DLD1 (cell line): ENCODE measurements around the gene CTSC.

Source experiments
- in situ Hi-C: cut with HindIII; loops from 2 replicates; pipeline ENCODE4 v1.10.0; 2017; ENCODE audit warnings: low sequenced_read_pairs

The CTSC gene

GRCh38 chr11:88320149-88320559, 17.4 kb downstream of the CTSC start:
- in situ Hi-C loops, result no loop called here

GRCh38 chr11:88318017-88318416, 19.5 kb downstream of the CTSC start:
- in situ Hi-C loops, result no loop called here

- in situ Hi-C loops, result no loop called here
These were observed 20.0 kb downstream of the CTSC start for GRCh38 chr11:88317536-88317935.

DNA sequence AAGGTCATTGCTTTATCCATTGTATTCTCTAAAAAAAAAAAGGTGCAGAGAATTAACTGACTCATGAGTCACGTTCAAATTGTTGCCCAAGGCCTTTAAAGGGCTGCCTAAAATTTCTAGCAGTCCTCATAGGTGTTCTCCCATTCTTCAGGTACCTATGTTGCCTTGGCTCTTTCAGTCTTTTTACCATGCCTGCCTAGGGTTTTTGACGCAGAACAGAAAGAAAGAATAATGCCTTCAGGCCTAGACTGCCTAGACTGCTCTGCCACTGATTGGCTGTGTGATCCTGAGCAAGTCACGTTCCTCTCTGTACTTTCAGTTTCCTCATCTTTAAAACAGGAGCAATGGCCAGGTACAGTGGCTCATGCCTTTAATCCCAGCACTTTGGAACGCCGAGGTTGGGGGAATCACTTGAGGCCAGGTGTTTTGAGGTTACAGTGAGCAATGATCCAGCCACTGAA, 21.5 kb downstream of the CTSC start:
- in situ Hi-C loops, result no loop called here

DNA sequence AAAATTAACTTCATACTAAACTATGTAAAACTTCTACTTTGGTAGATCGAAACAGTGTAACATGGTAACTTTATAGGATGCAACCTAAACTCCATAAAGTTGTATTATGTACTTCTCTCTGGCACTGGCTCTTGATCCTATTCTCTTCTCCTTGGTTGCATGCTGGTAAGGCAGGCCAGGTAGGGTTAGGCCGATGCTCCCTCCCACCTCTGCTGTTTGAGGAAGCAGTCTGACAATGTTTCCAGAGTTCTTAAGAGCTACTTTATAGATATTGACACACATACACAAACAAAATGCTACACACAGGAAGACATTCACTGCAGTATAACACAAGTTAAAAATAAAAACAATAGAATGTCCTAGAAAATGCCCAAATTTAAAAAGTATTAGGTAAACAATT, 22.5 kb downstream of the CTSC start:
- in situ Hi-C loops, result no loop called here

GRCh38 chr11:88313441-88313840, 24.1 kb downstream of the CTSC start:
- in situ Hi-C loops, result no loop called here

GRCh38 chr11:88312628-88313027, 24.9 kb downstream of the CTSC start:
- in situ Hi-C loops, result no loop called here

- in situ Hi-C loops, result no loop called here
These were observed 27.3 kb downstream of the CTSC start for GRCh38 chr11:88310246-88310645.

- in situ Hi-C loops, result no loop called here
These were observed 29.0 kb downstream of the CTSC start for GRCh38 chr11:88308576-88308975.

GRCh38 chr11:88307749-88308425, 29.6 kb downstream of the CTSC start:
- in situ Hi-C loops, result no loop called here

DNA sequence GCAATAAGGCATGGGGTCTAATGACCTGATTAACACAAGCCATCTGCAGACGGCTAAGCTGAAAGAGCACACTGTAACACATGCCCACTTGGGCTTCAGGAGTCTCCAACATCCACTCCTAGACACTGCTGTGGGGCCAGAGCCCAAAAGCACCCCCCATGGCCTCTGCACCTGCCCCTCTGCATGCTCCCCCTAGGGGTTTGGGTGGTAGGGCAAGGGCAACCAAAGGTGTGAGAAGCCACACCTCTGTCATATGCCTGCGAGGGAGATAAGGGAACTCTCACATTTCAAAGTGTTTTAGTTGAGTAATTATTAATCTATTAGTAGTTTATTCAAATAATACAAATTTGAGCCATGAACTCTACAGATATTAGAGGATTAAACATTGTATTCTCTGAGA, 30.8 kb downstream of the CTSC start:
- in situ Hi-C loops, result no loop called here

GRCh38 chr11:88305430-88305829, 32.1 kb downstream of the CTSC start:
- in situ Hi-C loops, result no loop called here

- in situ Hi-C loops, result no loop called here
These were observed 33.2 kb downstream of the CTSC start for GRCh38 chr11:88304352-88304751.

DNA sequence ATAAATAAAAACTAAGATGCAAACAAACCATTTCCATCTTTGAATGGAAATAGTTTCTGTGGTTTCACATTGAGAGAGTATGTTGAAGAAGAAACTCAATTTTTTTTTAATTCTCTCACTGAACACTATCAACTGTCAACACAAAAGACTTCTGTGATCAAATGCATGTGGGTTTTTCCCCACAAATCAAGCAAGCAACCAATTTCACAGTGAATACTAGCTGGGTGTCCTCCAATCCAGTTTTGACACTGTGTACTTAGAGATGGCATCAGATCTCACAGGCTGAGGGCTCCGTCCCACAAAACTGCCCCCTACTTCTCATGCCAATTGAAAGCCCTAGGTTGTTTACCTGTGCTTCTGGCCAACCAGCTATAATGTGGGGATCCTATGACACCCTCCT, 34.5 kb downstream of the CTSC start:
- in situ Hi-C loops, result no loop called here

DNA sequence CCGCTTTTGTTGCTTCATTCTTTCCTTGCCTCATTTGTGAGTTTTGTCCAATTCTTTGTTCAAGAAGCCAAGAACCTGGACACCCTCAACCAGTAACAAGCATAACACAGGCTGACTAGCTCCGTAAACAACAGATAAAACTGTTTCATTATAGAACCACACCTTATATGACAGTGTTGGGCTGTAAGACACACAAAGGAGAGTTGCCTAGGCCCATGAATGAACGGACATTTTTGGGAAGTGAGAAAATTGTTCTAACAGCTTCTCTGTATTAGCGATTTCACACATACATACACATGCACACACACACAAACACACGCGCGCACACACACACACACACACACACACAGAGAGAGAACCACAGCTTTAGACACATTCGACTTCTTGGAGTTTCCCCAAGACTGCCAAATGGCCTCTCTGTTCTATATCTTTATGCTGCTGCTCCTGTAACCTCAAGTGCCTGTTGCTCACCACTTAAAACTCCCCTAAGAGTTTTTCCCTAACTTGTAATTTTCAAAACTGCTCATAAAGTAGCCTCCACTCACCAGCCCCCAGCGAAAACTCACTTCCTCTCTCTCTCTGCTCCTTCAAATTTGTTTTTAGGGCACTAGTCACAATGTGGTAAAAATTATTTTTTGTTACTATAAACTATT, 35.9 kb downstream of the CTSC start:
- in situ Hi-C loops, result no loop called here

- in situ Hi-C loops, result no loop called here
These were observed 36.5 kb downstream of the CTSC start for GRCh38 chr11:88300888-88301487.

DNA sequence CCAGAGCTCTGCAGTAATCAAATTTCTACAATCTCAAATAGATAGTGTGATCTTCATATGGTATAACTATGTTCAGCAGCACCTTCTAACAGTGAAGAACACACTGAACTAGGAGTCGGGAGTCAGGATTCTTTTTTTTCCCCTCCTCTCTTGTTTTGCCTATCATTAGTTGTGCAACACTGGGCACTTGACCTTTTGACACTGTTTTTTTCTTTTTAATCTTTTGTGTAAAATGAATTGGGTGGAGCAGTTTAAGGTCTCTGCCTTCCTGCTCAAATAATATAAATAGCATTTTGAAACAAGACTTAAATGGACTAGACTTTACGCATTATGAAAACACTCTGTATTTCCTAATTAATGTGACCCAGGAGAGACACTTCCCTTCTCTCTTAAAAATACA, 39.7 kb downstream of the CTSC start:
- in situ Hi-C loops, result no loop called here

- in situ Hi-C loops, result no loop called here
These were observed 40.1 kb downstream of the CTSC start for GRCh38 chr11:88297421-88297820.

DNA sequence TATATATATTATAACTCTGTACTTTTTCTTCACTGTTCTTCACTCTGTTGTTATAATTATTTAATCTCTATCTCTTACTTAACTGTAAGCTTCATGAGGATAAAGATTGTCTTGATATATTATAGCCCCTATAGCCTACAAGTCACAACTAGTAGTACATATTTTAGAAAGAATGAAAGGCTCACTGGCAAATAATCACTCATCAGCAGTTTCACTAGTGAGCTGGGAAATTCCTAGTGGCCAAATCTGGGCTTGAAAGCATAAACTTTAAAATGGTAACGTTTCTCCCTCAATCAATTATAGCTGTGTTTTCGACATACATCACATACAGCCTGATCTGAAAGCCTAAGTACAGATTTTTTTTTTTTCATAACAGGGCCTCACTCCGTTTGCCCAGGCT, 42.5 kb downstream of the CTSC start:
- in situ Hi-C loops, result no loop called here

DNA sequence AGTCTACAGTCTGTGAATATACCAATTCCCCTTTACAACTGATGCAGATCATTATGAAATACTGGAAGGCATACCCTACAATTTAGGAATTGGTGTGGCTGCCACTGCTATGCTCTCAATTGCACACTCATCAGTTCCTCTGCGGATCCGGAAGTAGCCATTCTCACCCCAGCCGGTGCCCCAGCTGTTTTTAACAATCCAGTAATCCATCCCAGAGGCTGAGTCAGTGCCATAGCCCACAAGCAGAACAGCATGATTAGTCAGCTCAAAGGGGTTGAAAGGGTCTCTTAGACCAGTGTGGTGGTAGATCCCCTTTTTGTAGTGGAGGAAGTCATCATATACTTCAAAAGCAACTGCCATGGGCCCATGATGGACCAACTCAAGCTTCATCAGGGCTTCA, 43.6 kb downstream of the CTSC start:
- in situ Hi-C loops, result no loop called here

- in situ Hi-C loops, result no loop called here
These were observed 45.2 kb downstream of the CTSC start for GRCh38 chr11:88292171-88292843.

DNA sequence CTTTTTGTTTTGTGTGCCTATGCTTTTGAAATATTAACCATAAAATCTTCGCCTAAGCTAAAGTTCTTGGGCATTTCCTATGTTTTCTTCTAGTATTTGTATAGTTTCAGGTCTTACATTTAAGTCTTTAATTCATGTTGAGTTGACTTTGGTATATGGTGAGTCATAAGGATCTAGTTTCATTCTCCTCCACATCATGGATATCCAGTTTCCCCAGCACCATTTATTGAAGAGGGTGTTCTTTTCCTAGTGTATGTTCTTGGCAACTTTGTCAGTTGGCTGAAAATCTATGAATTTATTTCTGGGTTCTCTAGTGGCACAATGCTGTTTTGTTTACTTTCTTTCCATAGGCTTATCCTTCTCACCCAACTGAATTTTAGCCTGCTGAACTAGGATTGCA, 49.0 kb downstream of the CTSC start:
- in situ Hi-C loops, result no loop called here
